H1 (cell line): ENCODE results near the gene ZNF316. TPM values are rescaled to one million over a fixed set of nuclear protein-coding genes. Genes with fewer than 3 reads are reported as not detected.

Experiments
- CTCF ChIA-PET: fragments of 300-600 bp; sonication (Branson Sonifier 250); formaldehyde crosslinking; loops from one replicate; lab custom pipeline; 2021; ENCODE audit not compliant: partially characterized antibody; lab: Charles Lee
- POLR2A ChIA-PET: fragments of 300-600 bp; sonication (Branson Sonifier 250); formaldehyde crosslinking; loops from one replicate; lab custom pipeline; 2021; ENCODE audit warnings: inconsistent platforms; ENCODE audit not compliant: partially characterized antibody; lab: Charles Lee
- DNase-seq, 2 experiments: peaks; one replicate each; pipeline versions ENCODE4 v3.0.0 to v3.0.0-alpha.2; 2010 to 2022; ENCODE audit warnings: low spot score in 2 of 2, low read depth in 1 of 2, mixed read lengths in 1 of 2
- FAIRE-seq: peaks from 2 replicates; lab custom pipeline; 2011; peaks lifted over from hg19 to GRCh38; lab: Jason Lieb, UNC
- H2AFZ ChIP-seq: 2 replicates; pipeline ENCODE4 v1.8.1; 2012; ENCODE audit warnings: low read length, inconsistent platforms
- H2AK5ac ChIP-seq: 2 replicates; pipeline ENCODE4 v1.6.1; 2013; ENCODE audit warnings: low read depth, low read length
- H2BK120ac ChIP-seq: replicated peaks from 2 replicates; pipeline ENCODE3; 2013; ENCODE audit warnings: low read depth, low read length, inconsistent platforms
- H2BK12ac ChIP-seq: 2 replicates; pipeline ENCODE4 v1.6.1; 2013; ENCODE audit warnings: low read depth, low read length
- H2BK15ac ChIP-seq: 2 replicates; pipeline ENCODE4 v1.6.1; 2013; ENCODE audit warnings: low read length
- H2BK20ac ChIP-seq: 2 replicates; pipeline ENCODE4 v1.6.1; 2013; ENCODE audit warnings: low read length
- H2BK5ac ChIP-seq: 2 replicates; pipeline ENCODE4 v1.6.1; 2013; ENCODE audit warnings: low read depth, low read length
- H3K14ac ChIP-seq: 2 replicates; pipeline ENCODE4 v1.6.1; 2013; ENCODE audit warnings: inconsistent platforms; ENCODE audit not compliant: insufficient read length
- H3K18ac ChIP-seq: 2 replicates; pipeline ENCODE4 v1.6.1; 2013; ENCODE audit warnings: low read length; ENCODE audit errors: extremely low read depth
- H3K23ac ChIP-seq: 2 replicates; pipeline ENCODE4 v1.6.1; 2013; ENCODE audit warnings: inconsistent platforms; ENCODE audit not compliant: insufficient read length
- H3K23me2 ChIP-seq: 2 replicates; pipeline ENCODE4 v1.6.1; 2013; ENCODE audit warnings: low read depth, low read length
- H3K27ac ChIP-seq: 2 replicates; pipeline ENCODE4 v1.6.1; 2011; ENCODE audit warnings: low read depth, low read length, inconsistent platforms
- H3K27me3 ChIP-seq, 4 experiments: replicated peaks in 1 of 4; 1 replicate in 1 of 4; 2 replicates in 3 of 4; pipeline versions ENCODE4 v1.6.1 to v1.8.1; 2011 to 2013; ENCODE audit warnings: low read length in 3 of 4, mild to moderate bottlenecking in 3 of 4, inconsistent platforms in 2 of 4, mixed read lengths in 2 of 4, moderate library complexity in 1 of 4; ENCODE audit not compliant: control insufficient read depth in 3 of 4, insufficient read depth in 3 of 4; ENCODE audit errors: extremely low read depth in 1 of 4
- H3K36me3 ChIP-seq, 4 experiments: 2 replicates each; pipeline versions ENCODE4 v1.6.1 to v1.8.1; 2011 to 2013; ENCODE audit warnings: mild to moderate bottlenecking in 4 of 4, low read length in 3 of 4, moderate library complexity in 2 of 4, control low read depth in 1 of 4, inconsistent platforms in 1 of 4; ENCODE audit not compliant: insufficient read depth in 4 of 4, control insufficient read depth in 2 of 4
- H3K4ac ChIP-seq: replicated peaks from 2 replicates; pipeline ENCODE3; 2013; ENCODE audit warnings: low read length, low read depth, mixed read lengths, inconsistent platforms; ENCODE audit not compliant: insufficient read length
- H3K4me1 ChIP-seq, 4 experiments: replicated peaks in 1 of 4; 1 replicate in 1 of 4; 2 replicates in 3 of 4; pipeline versions ENCODE4 v1.6.1 to v1.8.1; 2011 to 2013; ENCODE audit warnings: low read length in 3 of 4, inconsistent platforms in 2 of 4, mixed read lengths in 1 of 4; ENCODE audit not compliant: insufficient read depth in 4 of 4, control insufficient read depth in 3 of 4
- H3K4me2 ChIP-seq, 2 experiments: 2 replicates each; pipeline versions ENCODE4 v1.6.1 to v1.8.1; 2011 to 2013; ENCODE audit warnings: low read depth in 2 of 2, low read length in 2 of 2, control low read depth in 1 of 2, inconsistent platforms in 1 of 2, mild to moderate bottlenecking in 1 of 2; ENCODE audit not compliant: insufficient read depth in 1 of 2
- H3K4me3 ChIP-seq, 4 experiments: fragments of 200-600, 300-600 bp in 1 of 4; sonication (generic), shearing (Covaris generic), sonication (Bioruptor Twin) in 1 of 4; 2 replicates each; pipeline versions ENCODE4 v1.5.1 to v1.8.1; 2011 to 2016; ENCODE audit warnings: low read length in 4 of 4, low read depth in 3 of 4, control low read depth in 2 of 4, inconsistent platforms in 2 of 4, mild to moderate bottlenecking in 2 of 4, mixed read lengths in 1 of 4, moderate library complexity in 1 of 4; ENCODE audit not compliant: insufficient read depth in 2 of 4; ENCODE audit errors: extremely low read depth in 1 of 4
- H3K56ac ChIP-seq: replicated peaks from 2 replicates; pipeline ENCODE3; 2013; ENCODE audit warnings: low read depth, mild to moderate bottlenecking, mixed read lengths, low read length, inconsistent platforms; ENCODE audit not compliant: insufficient read length
- H3K79me1 ChIP-seq: 2 replicates; pipeline ENCODE4 v1.6.1; 2013; ENCODE audit warnings: low read depth, low read length, control low read depth
- H3K79me2 ChIP-seq, 2 experiments: 2 replicates each; pipeline versions ENCODE4 v1.6.1 to v1.8.1; 2012 to 2013; ENCODE audit warnings: low read length in 2 of 2, mild to moderate bottlenecking in 2 of 2, inconsistent platforms in 1 of 2; ENCODE audit not compliant: insufficient read depth in 2 of 2, control insufficient read depth in 1 of 2
- H3K9ac ChIP-seq, 4 experiments: replicated peaks in 1 of 4; 1 replicate in 1 of 4; 2 replicates in 3 of 4; pipeline versions ENCODE4 v1.6.1 to v1.8.1; 2011 to 2013; ENCODE audit warnings: low read depth in 3 of 4, low read length in 3 of 4, control low read depth in 2 of 4, mild to moderate bottlenecking in 2 of 4, moderate library complexity in 2 of 4, inconsistent platforms in 1 of 4; ENCODE audit errors: extremely low read depth in 1 of 4
- H3K9me3 ChIP-seq, 2 experiments: 2 replicates each; pipeline versions ENCODE4 v1.6.1 to v1.8.1; 2012 to 2013; ENCODE audit warnings: mild to moderate bottlenecking in 2 of 2, moderate library complexity in 2 of 2, control low read depth in 1 of 2, inconsistent platforms in 1 of 2, low read depth in 1 of 2, low read length in 1 of 2, mixed read lengths in 1 of 2; ENCODE audit not compliant: insufficient read depth in 2 of 2
- H4K20me1 ChIP-seq, 2 experiments: replicated peaks in 1 of 2; 2 replicates each; pipeline versions ENCODE3 to v1.8.1; 2011 to 2013; ENCODE audit warnings: inconsistent platforms in 2 of 2, low read length in 2 of 2, mild to moderate bottlenecking in 1 of 2; ENCODE audit not compliant: insufficient read depth in 2 of 2, control insufficient read depth in 1 of 2
- H4K5ac ChIP-seq: 2 replicates; pipeline ENCODE4 v1.6.1; 2013; ENCODE audit warnings: low read length, low read depth, mixed read lengths, inconsistent platforms; ENCODE audit not compliant: insufficient read length
- H4K8ac ChIP-seq: 2 replicates; pipeline ENCODE4 v1.8.0; 2013; ENCODE audit warnings: mild to moderate bottlenecking, moderate library complexity, low read length, inconsistent platforms; ENCODE audit not compliant: insufficient read depth; ENCODE audit errors: extremely low read depth
- H4K91ac ChIP-seq: replicated peaks from 2 replicates; pipeline ENCODE3; 2013; ENCODE audit warnings: low read length, mixed read lengths, inconsistent platforms; ENCODE audit not compliant: insufficient read length
- ATF3 ChIP-seq: IDR thresholded peaks from 2 replicates; pipeline ENCODE4 v1.6.1; 2011; ENCODE audit warnings: low read depth, mild to moderate bottlenecking, low read length; ENCODE audit not compliant: insufficient read depth
- BCL11A ChIP-seq, 2 experiments: IDR thresholded peaks; one replicate each; pipeline ENCODE4 v1.6.1; 2011; ENCODE audit warnings: low read depth in 2 of 2, low read length in 2 of 2, mild to moderate bottlenecking in 2 of 2
- CTBP2 ChIP-seq: IDR thresholded peaks from 2 replicates; pipeline ENCODE4 v1.7.0; 2011; ENCODE audit warnings: borderline replicate concordance, mild to moderate bottlenecking, moderate library complexity, mixed read lengths, low read length; ENCODE audit not compliant: insufficient read depth, insufficient read length
- EGR1 ChIP-seq: IDR thresholded peaks from 2 replicates; pipeline ENCODE4 v1.6.1; 2011; ENCODE audit warnings: low read depth, low read length, borderline replicate concordance
- FOSL1 ChIP-seq: IDR thresholded peaks from 2 replicates; pipeline ENCODE4 v1.6.1; 2011; ENCODE audit warnings: mild to moderate bottlenecking, low read depth, low read length, moderate library complexity; ENCODE audit not compliant: insufficient read depth
- HDAC2 ChIP-seq, 2 experiments: fragments of 300-600 bp in 1 of 2; sonication (generic) in 1 of 2; IDR thresholded peaks; 2 replicates each; pipeline ENCODE4 v1.6.1; 2011 to 2012; ENCODE audit warnings: low read depth in 2 of 2, low read length in 2 of 2, mild to moderate bottlenecking in 2 of 2, moderate library complexity in 2 of 2, borderline replicate concordance in 1 of 2, inconsistent platforms in 1 of 2
- HDAC6 ChIP-seq: IDR thresholded peaks from one replicate; pipeline ENCODE4 v1.7.1; 2012; ENCODE audit warnings: low read depth, mild to moderate bottlenecking, inconsistent platforms, low read length, moderate library complexity
- KDM4A ChIP-seq: IDR thresholded peaks from one replicate; pipeline ENCODE4 v1.7.1; 2012; ENCODE audit warnings: low read depth, mild to moderate bottlenecking, moderate library complexity, low read length, inconsistent platforms; ENCODE audit not compliant: severe bottlenecking
- RXRA ChIP-seq: IDR thresholded peaks from 2 replicates; pipeline ENCODE4 v1.6.1; 2011; ENCODE audit warnings: low read depth, mild to moderate bottlenecking, low read length, moderate library complexity; ENCODE audit not compliant: insufficient read depth
- WGBS, 2 experiments: shearing (Covaris generic) in 1 of 2; methylation state at CpG; one replicate each; pipeline versions ENCODE4 v1.1.6 to v1.1.7; 2013 to 2015; ENCODE audit warnings: low lambda C conversion rate in 2 of 2, mixed read lengths in 2 of 2, inconsistent platforms in 1 of 2, low coverage in 1 of 2, missing lambda C conversion rate in 1 of 2; ENCODE audit not compliant: insufficient replicate concordance in 2 of 2, insufficient coverage in 1 of 2, insufficient read length in 1 of 2; ENCODE audit errors: extremely low coverage in 1 of 2, missing lambda C conversion rate in 1 of 2; 5-methylcytosine and 5-hydroxymethylcytosine counted together
- polyA plus RNA-seq, 7 experiments: library from polyadenylated mRNA; depleted of rRNA in 3 of 7; stranded (reverse) in 5 of 7; unstranded in 2 of 7; fragments of >200 nt in 5 of 7; fragments of 200-250 nt in 2 of 7; gene quantifications; 1 replicate in 5 of 7; 2 replicates in 1 of 7; 4 replicates in 1 of 7; pipeline versions ENCODE4 v1.2.1 to v1.2.3, GENCODE V29; 2011 to 2013; ENCODE audit warnings: missing spikeins in 2 of 7, mixed read lengths in 2 of 7
- total RNA-seq: library from RNA; stranded (reverse); fragmentation: NEBNext Ultra II Directional; extraction: Animal tissue kit (Norgen Biotek cat#: 25700); gene quantifications from 2 replicates; pipeline ENCODE4 v1.2.1, GENCODE V29; 2021
- TF ChIP-seq, protein P1 (sequence below): IDR thresholded peaks from 2 replicates; pipeline ENCODE4 v1.6.1; 2011; ENCODE audit warnings: low read length, improper control_type of control experiment

The ZNF316 gene
- total and polyA plus RNA-seq, 2 of the 8 experiments (the other 6 are each of a cell fraction or from before 2014, with no cell fraction given), result 3.6 to 13.7 TPM

GRCh38 chr7:6647541-6647940 is 10.4 kb downstream of the ZNF316 start:
- Histone ChIP-seq H3K4me1 (no peaks in the 10 kb centered on the region; a peak in 1 of 7 replicates), H4K5ac (no peak overlapping the region), H3K56ac (no peak overlapping the region), H2BK12ac (no peak overlapping the region), H3K14ac (no peak overlapping the region), H3K9ac (no peak overlapping the region), H3K9me3 (no peaks in the 10 kb centered on the region; a peak in 1 of 4 replicates), H3K27me3 (no peaks in the 10 kb centered on the region; a peak in 1 of 7 replicates), H2AK5ac (no peak overlapping the region), H3K79me1 (no peaks in the 10 kb centered on the region; the same call in 1 of the 2 replicates), H3K4me2 (no peak overlapping the region), H2BK20ac (no peak overlapping the region), H3K79me2 (no peaks in the 10 kb centered on the region), H2BK120ac (no peak overlapping the region), H3K4me3 (no peak overlapping the region), H3K23ac (no peak overlapping the region), H2AFZ (no peak overlapping the region), H4K20me1 (peaks cover 0 to 2% of the 10 kb centered on the region in 2 experiments), H2BK15ac (no peak overlapping the region), H3K27ac (no peak overlapping the region), H3K23me2 (no peaks in the 10 kb centered on the region), H3K4ac (no peak overlapping the region), H2BK5ac (no peak overlapping the region), H4K91ac (no peak overlapping the region), H3K36me3 (peaks cover 0 to 18% (median 4%) of the 10 kb centered on the region in 4 experiments; a peak in 5 of 8 replicates), H3K18ac (no peak overlapping the region), H4K8ac (no peak overlapping the region)
- ChIA-PET POLR2A (no interaction called here), CTCF (interaction anchor here (0.6 kb wide), 1 partner anchor 1648 kb away, joined by 3 read pairs; no protein-coding TSS in a partner anchor)
- DNase-seq, result no peak
- no peak for FAIRE-seq
- WGBS, 2 experiments, result 89% methylated on average over 14 of the region's 14 CpGs; no CpG with 5 or more reads in 1 of the 2 experiments
- no peak for TF ChIP-seq CTBP2
- no peak for TF ChIP-seq ATF3
- TF ChIP-seq EGR1, result no peak
- no peak for TF ChIP-seq HDAC6
- no peak for TF ChIP-seq FOSL1
- TF ChIP-seq RXRA, result no peak
- TF ChIP-seq KDM4A, result no peak
- no peak for TF ChIP-seq HDAC2 (IDR thresholded peaks at IDR 0.05; ENCODE audit: borderline replicate concordance in 1 of 2, low read depth in 2 of 2, low read length in 2 of 2)
- TF ChIP-seq, protein P1, sequence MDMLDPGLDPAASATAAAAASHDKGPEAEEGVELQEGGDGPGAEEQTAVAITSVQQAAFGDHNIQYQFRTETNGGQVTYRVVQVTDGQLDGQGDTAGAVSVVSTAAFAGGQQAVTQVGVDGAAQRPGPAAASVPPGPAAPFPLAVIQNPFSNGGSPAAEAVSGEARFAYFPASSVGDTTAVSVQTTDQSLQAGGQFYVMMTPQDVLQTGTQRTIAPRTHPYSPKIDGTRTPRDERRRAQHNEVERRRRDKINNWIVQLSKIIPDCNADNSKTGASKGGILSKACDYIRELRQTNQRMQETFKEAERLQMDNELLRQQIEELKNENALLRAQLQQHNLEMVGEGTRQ, result no peak
- no peak for TF ChIP-seq BCL11A (IDR thresholded peaks at IDR 0.05; ENCODE audit: low read depth in 2 of 2, low read length in 2 of 2)
